GM15510 (cell line): ENCODE measurements around the gene NCAPD2.

Source experiments
- POLR2A ChIP-seq: IDR thresholded peaks from 3 replicates; pipeline ENCODE4 v1.6.1; 2011; ENCODE audit warnings: borderline replicate concordance; ENCODE audit not compliant: insufficient read length; ENCODE audit errors: extremely low read depth

Gene NCAPD2, protein sequence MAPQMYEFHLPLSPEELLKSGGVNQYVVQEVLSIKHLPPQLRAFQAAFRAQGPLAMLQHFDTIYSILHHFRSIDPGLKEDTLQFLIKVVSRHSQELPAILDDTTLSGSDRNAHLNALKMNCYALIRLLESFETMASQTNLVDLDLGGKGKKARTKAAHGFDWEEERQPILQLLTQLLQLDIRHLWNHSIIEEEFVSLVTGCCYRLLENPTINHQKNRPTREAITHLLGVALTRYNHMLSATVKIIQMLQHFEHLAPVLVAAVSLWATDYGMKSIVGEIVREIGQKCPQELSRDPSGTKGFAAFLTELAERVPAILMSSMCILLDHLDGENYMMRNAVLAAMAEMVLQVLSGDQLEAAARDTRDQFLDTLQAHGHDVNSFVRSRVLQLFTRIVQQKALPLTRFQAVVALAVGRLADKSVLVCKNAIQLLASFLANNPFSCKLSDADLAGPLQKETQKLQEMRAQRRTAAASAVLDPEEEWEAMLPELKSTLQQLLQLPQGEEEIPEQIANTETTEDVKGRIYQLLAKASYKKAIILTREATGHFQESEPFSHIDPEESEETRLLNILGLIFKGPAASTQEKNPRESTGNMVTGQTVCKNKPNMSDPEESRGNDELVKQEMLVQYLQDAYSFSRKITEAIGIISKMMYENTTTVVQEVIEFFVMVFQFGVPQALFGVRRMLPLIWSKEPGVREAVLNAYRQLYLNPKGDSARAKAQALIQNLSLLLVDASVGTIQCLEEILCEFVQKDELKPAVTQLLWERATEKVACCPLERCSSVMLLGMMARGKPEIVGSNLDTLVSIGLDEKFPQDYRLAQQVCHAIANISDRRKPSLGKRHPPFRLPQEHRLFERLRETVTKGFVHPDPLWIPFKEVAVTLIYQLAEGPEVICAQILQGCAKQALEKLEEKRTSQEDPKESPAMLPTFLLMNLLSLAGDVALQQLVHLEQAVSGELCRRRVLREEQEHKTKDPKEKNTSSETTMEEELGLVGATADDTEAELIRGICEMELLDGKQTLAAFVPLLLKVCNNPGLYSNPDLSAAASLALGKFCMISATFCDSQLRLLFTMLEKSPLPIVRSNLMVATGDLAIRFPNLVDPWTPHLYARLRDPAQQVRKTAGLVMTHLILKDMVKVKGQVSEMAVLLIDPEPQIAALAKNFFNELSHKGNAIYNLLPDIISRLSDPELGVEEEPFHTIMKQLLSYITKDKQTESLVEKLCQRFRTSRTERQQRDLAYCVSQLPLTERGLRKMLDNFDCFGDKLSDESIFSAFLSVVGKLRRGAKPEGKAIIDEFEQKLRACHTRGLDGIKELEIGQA (N-terminal part only)

DNA sequence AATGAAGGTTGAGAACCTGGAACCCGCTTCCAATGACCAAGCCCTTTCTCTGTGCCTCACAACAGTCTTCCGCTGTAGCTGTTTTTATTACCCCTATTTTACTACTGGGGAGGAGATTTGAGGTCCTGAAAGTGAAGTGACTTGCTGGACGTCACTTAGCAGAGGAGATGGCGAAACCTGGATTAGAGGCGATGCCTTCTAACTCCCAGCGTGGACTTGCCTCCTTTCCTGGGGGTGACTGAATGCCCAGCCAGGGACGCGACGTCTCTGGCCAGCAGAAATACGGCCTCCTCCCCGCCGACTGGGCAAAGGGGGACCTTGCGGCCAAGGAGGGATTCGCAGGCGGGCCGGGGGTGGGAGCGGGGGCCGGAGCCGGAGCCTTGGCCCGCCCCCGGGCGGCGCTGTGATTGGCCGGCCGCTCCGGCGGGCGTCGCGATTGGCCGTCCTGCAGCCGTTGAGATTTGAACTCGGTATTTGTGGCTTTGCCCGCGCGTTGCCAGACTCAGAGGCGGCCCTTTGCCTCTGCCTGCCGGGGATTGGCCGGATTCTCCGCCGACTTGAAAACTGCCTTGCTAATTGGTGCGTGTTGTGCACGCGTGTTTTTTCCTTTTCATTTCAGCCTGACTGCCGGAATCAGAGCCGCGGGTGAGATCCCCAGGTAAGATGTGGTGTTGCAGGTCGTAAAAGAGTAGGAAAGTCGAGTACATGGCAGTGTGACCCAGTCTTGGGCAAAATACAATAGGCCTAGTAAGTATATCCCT is at the start of gene NCAPD2:
TSS of gene NCAPD2 (plus strand) at position 606 of the 761 bp plus-strand sequence. CDS start 997 bp downstream, outside the sequence.
- peak; percentile 64 for TF ChIP-seq POLR2A

DNA sequence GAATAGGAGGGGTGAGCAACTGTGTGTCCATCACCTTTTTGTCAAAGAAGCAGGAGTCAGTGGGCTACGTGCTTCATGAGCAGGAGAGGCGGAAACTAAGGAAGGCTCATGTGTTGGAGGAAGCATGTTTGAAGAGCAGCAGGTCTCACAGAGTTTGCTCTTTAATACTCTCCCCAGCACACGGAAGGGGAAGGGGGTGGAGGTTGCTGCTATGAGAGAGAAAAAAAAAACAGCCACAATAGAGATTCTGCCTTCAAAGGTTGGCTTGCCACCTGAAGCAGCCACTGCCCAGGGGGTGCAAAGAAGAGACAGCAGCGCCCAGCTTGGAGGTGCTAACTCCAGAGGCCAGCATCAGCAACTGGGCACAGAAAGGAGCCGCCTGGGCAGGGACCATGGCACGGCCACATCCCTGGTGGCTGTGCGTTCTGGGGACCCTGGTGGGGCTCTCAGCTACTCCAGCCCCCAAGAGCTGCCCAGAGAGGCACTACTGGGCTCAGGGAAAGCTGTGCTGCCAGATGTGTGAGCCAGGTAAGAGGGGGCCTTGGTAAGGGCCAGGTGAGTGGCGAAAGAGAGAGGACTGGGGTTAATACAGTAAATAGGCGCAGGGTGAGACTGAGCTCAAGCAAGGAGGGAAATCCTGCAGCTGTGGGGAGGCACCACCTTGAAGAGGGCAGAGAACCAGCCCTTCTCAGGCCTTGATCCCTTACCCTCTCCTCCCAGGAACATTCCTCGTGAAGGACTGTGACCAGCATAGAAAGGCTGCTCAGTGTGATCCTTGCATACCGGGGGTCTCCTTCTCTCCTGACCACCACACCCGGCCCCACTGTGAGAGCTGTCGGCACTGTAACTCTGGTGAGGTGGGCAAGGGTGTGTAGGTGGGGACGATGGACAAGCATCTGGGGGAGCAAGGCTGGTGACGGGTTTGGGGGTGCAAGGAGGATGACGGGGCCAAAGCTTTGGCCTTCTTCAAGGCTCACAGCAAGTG is 48.9 kb upstream of the NCAPD2 start, which contains the start of gene CD27:
TSS of gene CD27 (plus strand) at position 252 of the 985 bp plus-strand sequence. CDS start at position 393, 141 bp downstream.
- TF ChIP-seq POLR2A = peak; percentile 56

DNA sequence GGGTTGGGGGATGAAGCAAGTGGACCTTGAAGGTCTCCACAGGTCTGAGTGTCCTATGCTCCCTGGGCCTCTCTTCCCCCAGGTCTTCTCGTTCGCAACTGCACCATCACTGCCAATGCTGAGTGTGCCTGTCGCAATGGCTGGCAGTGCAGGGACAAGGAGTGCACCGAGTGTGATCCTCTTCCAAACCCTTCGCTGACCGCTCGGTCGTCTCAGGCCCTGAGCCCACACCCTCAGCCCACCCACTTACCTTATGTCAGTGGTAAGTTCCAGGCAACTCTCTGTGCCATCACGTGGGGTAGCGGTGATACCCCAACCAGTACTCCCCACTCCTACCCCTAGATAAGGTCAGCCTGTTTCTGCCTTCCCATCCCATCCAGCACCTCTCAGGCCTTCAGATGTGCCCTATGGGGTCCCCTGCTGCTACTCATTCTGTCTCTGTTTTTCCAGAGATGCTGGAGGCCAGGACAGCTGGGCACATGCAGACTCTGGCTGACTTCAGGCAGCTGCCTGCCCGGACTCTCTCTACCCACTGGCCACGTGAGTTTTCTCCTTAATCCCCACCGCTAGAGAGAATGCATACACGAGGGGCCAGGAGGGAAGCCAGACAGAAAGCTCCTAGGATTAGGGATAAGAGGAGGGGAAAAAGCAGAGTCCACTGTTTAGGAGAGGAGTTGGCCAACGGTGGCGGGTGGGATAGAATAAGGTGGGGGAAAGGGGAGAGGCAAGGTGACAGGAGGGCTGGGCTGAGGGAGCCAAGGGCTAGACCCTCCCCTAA is 43.6 kb upstream of the NCAPD2 start:
- TF ChIP-seq POLR2A = no peak

DNA sequence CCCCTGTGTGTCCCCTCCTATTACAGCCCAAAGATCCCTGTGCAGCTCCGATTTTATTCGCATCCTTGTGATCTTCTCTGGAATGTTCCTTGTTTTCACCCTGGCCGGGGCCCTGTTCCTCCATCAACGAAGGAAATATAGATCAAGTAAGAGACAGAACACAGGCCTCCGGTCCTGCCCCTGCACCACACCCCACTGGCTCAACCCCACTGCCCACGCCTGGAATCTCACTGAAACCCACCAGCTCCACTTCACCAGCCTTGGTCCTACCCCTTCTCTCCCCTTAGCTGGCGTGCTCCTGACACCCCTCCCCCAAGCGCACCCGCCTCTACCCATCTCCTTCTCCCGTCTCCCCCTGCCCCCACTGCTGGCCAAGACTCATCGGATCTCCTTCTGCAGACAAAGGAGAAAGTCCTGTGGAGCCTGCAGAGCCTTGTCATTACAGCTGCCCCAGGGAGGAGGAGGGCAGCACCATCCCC is 43.0 kb upstream of the NCAPD2 start:
- TF ChIP-seq POLR2A = no peak

DNA sequence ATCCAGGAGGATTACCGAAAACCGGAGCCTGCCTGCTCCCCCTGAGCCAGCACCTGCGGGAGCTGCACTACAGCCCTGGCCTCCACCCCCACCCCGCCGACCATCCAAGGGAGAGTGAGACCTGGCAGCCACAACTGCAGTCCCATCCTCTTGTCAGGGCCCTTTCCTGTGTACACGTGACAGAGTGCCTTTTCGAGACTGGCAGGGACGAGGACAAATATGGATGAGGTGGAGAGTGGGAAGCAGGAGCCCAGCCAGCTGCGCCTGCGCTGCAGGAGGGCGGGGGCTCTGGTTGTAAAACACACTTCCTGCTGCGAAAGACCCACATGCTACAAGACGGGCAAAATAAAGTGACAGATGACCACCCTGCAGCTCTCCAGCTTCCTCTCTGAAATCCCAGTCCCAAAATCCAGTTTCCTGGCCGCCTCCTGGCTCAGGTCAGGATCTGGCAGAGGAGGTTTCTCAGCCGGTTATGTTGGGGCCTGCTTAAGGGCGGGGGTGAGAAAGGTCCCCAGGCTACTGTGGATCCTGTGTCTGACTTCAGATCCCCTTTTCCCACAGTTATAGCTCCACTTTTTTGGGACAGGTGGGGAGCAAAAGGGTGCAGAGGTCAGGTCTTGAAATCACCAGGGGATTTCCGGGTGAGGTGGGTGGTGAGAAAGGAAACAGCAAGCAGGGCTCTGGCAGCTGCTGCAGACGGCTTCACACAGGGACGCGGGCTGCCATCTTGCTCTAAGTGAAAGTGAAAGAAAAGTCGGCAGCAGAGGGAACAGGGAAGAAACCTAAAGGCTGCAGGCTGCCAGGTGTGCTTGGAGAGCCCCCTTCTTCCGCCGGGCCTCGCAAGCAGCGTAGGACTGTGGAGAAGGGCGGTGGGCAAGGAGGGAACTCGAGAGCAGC is 42.3 kb upstream of the NCAPD2 start, which contains the start of gene TAPBPL:
TSS of gene TAPBPL (plus strand) at position 695 of the 897 bp plus-strand sequence. CDS start 207 bp downstream, outside the sequence.
- peak; percentile 51 for TF ChIP-seq POLR2A

DNA sequence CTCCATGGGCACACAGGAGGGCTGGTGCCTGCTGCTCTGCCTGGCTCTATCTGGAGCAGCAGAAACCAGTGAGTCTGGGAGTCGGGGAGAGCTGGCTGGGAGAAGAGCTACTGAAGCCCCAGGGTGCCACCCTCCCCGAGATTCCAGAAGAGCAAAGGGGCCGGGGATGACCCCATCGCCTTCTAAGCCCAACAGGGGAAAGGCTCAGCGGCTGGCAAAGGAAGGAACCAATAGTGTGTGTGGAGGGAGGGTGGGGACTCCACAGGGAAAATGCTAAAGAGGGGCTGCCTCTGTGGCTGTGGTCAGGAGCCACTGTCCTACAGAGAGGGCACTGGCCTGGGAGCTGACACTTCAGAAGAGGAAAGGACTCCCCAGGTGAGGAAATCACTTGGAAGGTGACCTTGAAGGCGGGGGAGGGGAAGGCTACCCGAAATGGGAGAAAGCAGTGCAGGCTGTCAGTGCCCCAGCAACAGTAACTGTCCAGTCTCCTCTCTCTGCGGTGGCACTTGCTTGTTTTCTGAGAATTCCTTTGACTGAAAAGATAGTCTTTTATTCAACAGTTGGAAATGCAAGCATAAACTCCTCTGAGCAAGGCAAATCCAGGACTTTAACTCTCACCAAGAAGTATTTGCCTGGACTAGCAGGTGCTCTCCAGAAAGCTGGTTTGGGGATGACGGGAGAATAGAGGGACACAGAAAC is 41.5 kb upstream of the NCAPD2 start:
- TF ChIP-seq POLR2A = no peak

DNA sequence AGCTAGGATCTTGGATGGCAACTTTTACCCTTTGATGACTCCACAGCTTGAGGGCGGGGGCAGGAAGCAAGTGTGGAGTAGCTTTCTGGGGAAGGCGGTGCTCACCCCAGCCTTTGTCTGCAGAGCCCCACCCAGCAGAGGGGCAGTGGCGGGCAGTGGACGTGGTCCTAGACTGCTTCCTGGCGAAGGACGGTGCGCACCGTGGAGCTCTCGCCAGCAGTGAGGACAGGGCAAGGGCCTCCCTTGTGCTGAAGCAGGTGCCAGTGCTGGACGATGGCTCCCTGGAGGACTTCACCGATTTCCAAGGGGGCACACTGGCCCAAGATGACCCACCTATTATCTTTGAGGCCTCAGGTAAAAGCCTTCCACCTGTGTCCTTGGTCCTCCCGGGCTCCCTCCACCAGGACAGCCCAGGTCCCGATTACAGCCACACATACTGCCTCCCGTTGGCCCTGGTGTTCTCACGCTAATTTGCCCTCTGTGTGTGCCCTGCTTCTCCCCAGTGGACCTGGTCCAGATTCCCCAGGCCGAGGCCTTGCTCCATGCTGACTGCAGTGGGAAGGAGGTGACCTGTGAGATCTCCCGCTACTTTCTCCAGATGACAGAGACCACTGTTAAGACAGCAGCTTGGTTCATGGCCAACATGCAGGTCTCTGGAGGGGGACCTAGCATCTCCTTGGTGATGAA is 40.8 kb upstream of the NCAPD2 start:
- peak; percentile 50 for TF ChIP-seq POLR2A

DNA sequence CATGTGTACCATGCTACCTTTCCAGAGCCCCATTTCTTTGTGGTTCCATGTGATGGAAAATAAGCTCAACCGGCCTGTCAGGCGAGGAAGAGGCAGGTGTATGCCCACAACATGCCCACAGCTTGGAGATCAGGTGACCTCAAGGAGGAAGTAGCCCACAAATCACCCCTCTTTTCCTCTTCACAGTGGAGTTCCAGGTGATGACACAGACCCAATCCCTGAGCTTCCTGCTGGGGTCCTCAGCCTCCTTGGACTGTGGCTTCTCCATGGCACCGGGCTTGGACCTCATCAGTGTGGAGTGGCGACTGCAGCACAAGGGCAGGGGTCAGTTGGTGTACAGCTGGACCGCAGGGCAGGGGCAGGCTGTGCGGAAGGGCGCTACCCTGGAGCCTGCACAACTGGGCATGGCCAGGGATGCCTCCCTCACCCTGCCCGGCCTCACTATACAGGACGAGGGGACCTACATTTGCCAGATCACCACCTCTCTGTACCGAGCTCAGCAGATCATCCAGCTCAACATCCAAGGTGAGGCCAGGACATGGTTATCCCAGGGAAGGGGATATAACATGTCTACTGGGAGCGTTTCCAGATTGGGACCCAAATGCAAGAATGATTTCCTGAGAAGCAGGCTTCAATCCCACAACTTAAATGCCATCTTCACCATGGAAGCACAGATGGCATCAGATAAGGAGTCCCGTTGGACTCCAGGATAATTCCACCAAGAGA is 36.5 kb upstream of the NCAPD2 start:
- peak; percentile 13 for TF ChIP-seq POLR2A

DNA sequence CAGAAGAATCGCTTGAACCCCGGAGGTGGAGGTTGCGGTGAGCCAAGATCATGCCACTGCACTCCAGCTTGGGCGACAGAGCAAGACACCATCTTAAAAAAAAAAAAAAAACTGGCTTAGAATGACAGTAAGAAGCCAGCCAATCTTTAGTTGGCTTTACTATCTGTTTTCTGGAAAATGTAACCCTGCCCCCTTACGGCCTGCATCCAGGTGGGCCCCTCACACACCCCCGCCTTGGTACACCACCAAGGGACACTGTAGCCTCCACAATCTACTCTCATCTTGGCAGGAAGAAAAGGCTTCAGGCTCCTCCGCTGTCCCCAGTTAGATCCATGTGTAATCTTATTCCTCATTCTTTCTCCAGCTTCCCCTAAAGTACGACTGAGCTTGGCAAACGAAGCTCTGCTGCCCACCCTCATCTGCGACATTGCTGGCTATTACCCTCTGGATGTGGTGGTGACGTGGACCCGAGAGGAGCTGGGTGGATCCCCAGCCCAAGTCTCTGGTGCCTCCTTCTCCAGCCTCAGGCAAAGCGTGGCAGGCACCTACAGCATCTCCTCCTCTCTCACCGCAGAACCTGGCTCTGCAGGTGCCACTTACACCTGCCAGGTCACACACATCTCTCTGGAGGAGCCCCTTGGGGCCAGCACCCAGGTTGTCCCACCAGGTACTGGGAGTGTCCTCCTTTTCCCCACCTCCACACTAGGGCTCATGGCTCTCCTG is 35.5 kb upstream of the NCAPD2 start:
- TF ChIP-seq POLR2A = no peak

DNA sequence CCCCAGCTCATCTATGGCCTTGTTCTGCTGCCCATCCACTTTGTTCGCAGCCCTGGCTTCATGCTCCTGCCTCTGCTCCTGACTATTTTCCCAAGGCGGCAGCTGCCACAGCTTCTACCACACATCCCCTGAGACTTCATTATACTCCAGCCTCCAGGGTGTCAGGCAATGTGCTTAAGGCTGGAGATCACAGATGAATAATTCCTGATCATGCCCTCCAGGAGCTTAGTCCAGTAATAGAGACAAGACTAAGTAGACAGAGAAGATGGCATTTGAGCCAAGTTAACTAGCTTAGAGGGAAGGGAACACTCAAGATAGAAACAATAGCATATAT is 34.9 kb upstream of the NCAPD2 start:
- no peak for TF ChIP-seq POLR2A
